HK-2 (cell line): ENCODE results near the gene EVPL.

ENCODE experiments used
- DNase-seq: peaks from one replicate; pipeline ENCODE4 v3.0.0-alpha.2; 2018; ENCODE audit not compliant: unreplicated experiment

EVPL gene

DNA sequence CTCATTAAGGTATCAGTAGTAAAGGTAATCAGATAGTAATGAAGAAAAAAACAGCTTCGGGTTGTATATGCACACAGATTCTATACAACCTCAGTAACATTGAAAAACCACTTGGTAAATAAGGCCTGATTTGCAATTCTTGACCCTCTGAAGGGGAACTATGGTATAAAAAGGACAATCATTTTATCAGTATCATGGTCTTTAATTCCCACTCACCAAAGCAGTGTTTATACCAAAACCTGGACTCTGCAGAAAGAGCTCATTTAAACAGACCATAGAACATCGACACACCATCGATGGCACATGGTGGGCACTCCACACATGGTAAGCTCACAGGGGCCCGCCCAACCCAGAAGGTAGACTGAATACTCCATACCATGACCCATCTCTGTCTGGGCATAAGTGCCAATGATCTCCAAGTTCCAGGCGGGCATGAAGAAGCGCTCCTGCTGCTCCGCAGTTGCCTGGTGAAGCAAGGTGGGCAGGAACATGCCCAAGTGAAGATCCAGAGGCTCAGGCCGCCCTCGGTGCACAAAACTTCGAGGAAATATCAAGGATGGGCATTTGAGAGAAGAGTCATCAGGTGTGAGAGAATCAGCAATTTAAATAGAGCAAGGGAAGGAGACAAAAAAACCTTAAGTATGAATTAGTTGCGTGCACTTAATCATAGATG, 67.1 kb downstream of the EVPL start:
- no peak for DNase-seq

DNA sequence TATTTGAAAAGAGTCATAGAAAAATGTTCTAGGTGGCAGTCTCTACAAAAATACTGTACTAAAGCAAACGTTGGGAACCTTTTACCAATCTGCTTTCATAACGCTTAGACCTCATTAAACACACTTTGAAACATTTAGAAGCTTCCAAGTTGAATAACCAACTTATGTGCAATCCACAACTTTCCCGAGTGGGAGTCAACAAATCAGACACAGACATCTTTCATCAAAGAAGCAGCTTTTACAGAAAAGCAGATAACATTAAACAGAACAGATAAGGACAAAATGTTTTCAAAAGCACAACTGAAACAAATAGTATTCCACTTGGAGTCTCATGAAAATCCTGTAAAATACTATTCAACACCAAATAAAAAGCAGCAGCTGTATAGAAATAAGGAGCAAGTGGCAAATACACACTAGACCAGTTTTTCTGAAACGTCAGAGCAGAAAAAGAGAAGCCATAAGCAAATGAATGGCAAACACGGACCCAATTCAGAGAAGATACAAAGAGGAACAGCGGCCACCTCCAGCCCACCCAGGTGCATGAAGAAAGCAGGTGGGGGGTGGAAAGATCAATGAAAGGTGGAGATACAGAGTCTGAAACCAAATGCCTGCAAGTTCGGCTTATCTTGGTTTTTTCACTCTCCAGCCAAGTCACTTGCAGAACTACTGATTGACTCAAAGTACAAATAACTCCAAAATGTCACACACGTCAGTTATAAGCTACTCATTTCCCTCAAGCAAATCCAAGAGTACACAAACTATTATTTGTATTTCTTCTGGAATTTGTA, 67.9 kb downstream of the EVPL start:
- DNase-seq: no peak
